Prostate gland (tissue), 2 donors: Measurements from ENCODE around the gene TAMM41.

ENCODE experiments used
- CTCF ChIP-seq, 4 experiments: fragments of 200-600 bp in 2 of 4; fragments of 450-650 bp in 2 of 4; sonication (generic) in 2 of 4; IDR thresholded peaks; 1 replicate in 3 of 4; 2 replicates in 1 of 4; pipeline ENCODE4 v1.5.1; 2016 to 2019; ENCODE audit warnings: antibody characterized with exemption in 4 of 4, mild to moderate bottlenecking in 2 of 4, moderate library complexity in 2 of 4
- POLR2A ChIP-seq: fragments of 450-650 bp; IDR thresholded peaks from one replicate; pipeline ENCODE4 v1.6.1; 2016; ENCODE audit warnings: antibody characterized with exemption, mild to moderate bottlenecking
- POLR2AphosphoS5 ChIP-seq: sonication (generic); formaldehyde crosslinking; IDR thresholded peaks from one replicate; pipeline ENCODE4 v1.6.1; 2017; ENCODE audit warnings: antibody characterized with exemption

GRCh38 chr3:11757929-11758328 lies 88.8 kb downstream of the TAMM41 start:
- TF ChIP-seq CTCF (IDR thresholded peaks at IDR 0.05), result no peak
- TF ChIP-seq POLR2A, result no peak
- no peak for TF ChIP-seq POLR2AphosphoS5
